SK-N-SH (cell line): ENCODE measurements around the gene PKP4. TPM values are rescaled to one million over a fixed set of nuclear protein-coding genes. Genes with fewer than 3 reads are reported as not detected.

ENCODE experiments used
- CTCF ChIA-PET: fragments of 300-600, 350-600 bp; formaldehyde crosslinking; extraction: SDS; loops from one replicate; lab custom pipeline; 2021; lab: Yijun Ruan, JAX
- POLR2A ChIA-PET: fragments of 350-600 bp; sonication (Branson Sonifier 250); formaldehyde crosslinking; extraction: SDS; loops from one replicate; lab custom pipeline; 2020; ENCODE audit warnings: antibody characterized with exemption, inconsistent platforms; lab: Yijun Ruan, JAX
- DNase-seq: peaks from one replicate; pipeline ENCODE4 v3.0.0; 2012
- H2AFZ ChIP-seq: fragments of 200-600 bp; sonication (generic); 2 replicates; pipeline ENCODE4 v1.8.1; 2016; ENCODE audit warnings: antibody characterized with exemption, mild to moderate bottlenecking, low read depth
- H3F3A ChIP-seq: fragments of 200-600 bp; sonication (generic); replicated peaks from 2 replicates; pipeline ENCODE3; 2016; ENCODE audit warnings: antibody characterized with exemption, mild to moderate bottlenecking; ENCODE audit not compliant: insufficient read depth
- H3K27ac ChIP-seq, 2 experiments: fragments of 200-500 bp in 1 of 2; fragments of 200-600 bp in 1 of 2; sonication (Bioruptor generic) in 1 of 2; sonication (generic), shearing (Covaris generic) in 1 of 2; 2 replicates each; pipeline versions ENCODE4 v1.5.1 to v1.6.1; 2014 to 2016; ENCODE audit warnings: low read depth in 2 of 2, inconsistent platforms in 1 of 2, low read length in 1 of 2, mild to moderate bottlenecking in 1 of 2, mixed read lengths in 1 of 2
- H3K27me3 ChIP-seq: fragments of 200-600 bp; sonication (generic), shearing (Covaris generic); 2 replicates; pipeline ENCODE4 v1.6.1; 2016; ENCODE audit warnings: mixed run types; ENCODE audit not compliant: insufficient read depth
- H3K36me3 ChIP-seq, 2 experiments: fragments of 200-500 bp in 1 of 2; fragments of 200-600 bp in 1 of 2; sonication (Bioruptor generic) in 1 of 2; sonication (generic) in 1 of 2; replicated peaks in 1 of 2; 2 replicates each; pipeline versions ENCODE3 to v1.5.1; 2014 to 2016; ENCODE audit warnings: low read length in 1 of 2, mild to moderate bottlenecking in 1 of 2; ENCODE audit not compliant: insufficient read depth in 2 of 2, control insufficient read depth in 1 of 2
- H3K4me1 ChIP-seq, 2 experiments: fragments of 200-500 bp in 1 of 2; fragments of 200-600 bp in 1 of 2; sonication (Bioruptor generic) in 1 of 2; sonication (generic), shearing (Covaris generic) in 1 of 2; 2 replicates each; pipeline versions ENCODE4 v1.5.1 to v1.6.1; 2014 to 2016; ENCODE audit warnings: low read depth in 1 of 2, low read length in 1 of 2, mixed run types in 1 of 2; ENCODE audit not compliant: insufficient read depth in 2 of 2, control insufficient read depth in 1 of 2
- H3K4me2 ChIP-seq: fragments of 200-600 bp; sonication (generic), shearing (Covaris generic); 2 replicates; pipeline ENCODE4 v1.6.1; 2017; ENCODE audit warnings: mixed run types
- H3K4me3 ChIP-seq, 2 experiments: fragments of 200-500 bp in 1 of 2; fragments of 200-600 bp in 1 of 2; sonication (Bioruptor generic) in 1 of 2; sonication (generic), shearing (Covaris generic) in 1 of 2; 2 replicates each; pipeline versions ENCODE4 v1.5.1 to v1.8.1; 2014 to 2016; ENCODE audit warnings: low read depth in 2 of 2, inconsistent platforms in 1 of 2, low read length in 1 of 2, mild to moderate bottlenecking in 1 of 2, mixed read lengths in 1 of 2, moderate library complexity in 1 of 2
- H3K79me2 ChIP-seq: fragments of 200-600 bp; sonication (generic); 2 replicates; pipeline ENCODE4 v1.8.1; 2017; ENCODE audit warnings: mild to moderate bottlenecking; ENCODE audit not compliant: insufficient read depth
- H3K9ac ChIP-seq: fragments of 200-600 bp; sonication (generic); 2 replicates; pipeline ENCODE4 v1.6.1; 2017; ENCODE audit warnings: mixed run types
- H3K9me2 ChIP-seq: fragments of 200-600 bp; sonication (generic); 2 replicates; pipeline ENCODE4 v1.6.1; 2017; ENCODE audit warnings: mixed run types
- H3K9me3 ChIP-seq: fragments of 200-600 bp; sonication (generic); 2 replicates; pipeline ENCODE4 v1.6.1; 2017; ENCODE audit warnings: mixed run types, mild to moderate bottlenecking, moderate library complexity
- H4K20me1 ChIP-seq: fragments of 200-600 bp; sonication (generic); 2 replicates; pipeline ENCODE4 v1.6.1; 2017; ENCODE audit warnings: mild to moderate bottlenecking, mixed run types; ENCODE audit not compliant: insufficient read depth
- CTCF ChIP-seq: fragments of 200-600 bp; sonication (generic); IDR thresholded peaks from 2 replicates; pipeline ENCODE4 v1.6.1; 2017; ENCODE audit warnings: antibody characterized with exemption, mild to moderate bottlenecking, moderate library complexity
- EP300 ChIP-seq, 2 experiments: IDR thresholded peaks; 2 replicates each; pipeline versions ENCODE4 v1.4.0 to v1.6.1; 2012; ENCODE audit warnings: borderline replicate concordance in 1 of 2, low read depth in 1 of 2, low read length in 1 of 2
- EZH2phosphoT487 ChIP-seq: fragments of 200-600 bp; sonication (generic); IDR thresholded peaks from 2 replicates; pipeline ENCODE4 v1.6.1; 2017; ENCODE audit warnings: low read depth, mixed run types, mild to moderate bottlenecking, antibody characterized with exemption, moderate library complexity, borderline replicate concordance
- GABPA ChIP-seq: IDR thresholded peaks from 2 replicates; pipeline ENCODE4 v1.4.0; 2012; ENCODE audit warnings: low read depth, mild to moderate bottlenecking
- GATA2 ChIP-seq: sonication (generic); formaldehyde crosslinking; IDR thresholded peaks from 2 replicates; pipeline ENCODE4 v1.5.0; 2020; ENCODE audit warnings: mild to moderate bottlenecking, missing genetic modification reagents
- JUND ChIP-seq: IDR thresholded peaks from 2 replicates; pipeline ENCODE4 v1.4.0; 2012
- MXI1 ChIP-seq: IDR thresholded peaks from 2 replicates; pipeline ENCODE4 v1.6.1; 2012; ENCODE audit warnings: mild to moderate bottlenecking, low read depth, low read length, improper control_type of control experiment
- POLR2AphosphoS5 ChIP-seq: IDR thresholded peaks from 2 replicates; pipeline ENCODE4 v1.6.1; 2012; ENCODE audit warnings: low read depth, low read length
- RCOR1 ChIP-seq: fragments of 150-350 bp; IDR thresholded peaks from 2 replicates; pipeline ENCODE4 v1.6.1; 2017; ENCODE audit warnings: antibody characterized with exemption, low read length
- RFX5 ChIP-seq: IDR thresholded peaks from 2 replicates; pipeline ENCODE4 v1.6.1; 2012; ENCODE audit warnings: mild to moderate bottlenecking, improper control_type of control experiment, low read length
- SIN3A ChIP-seq: IDR thresholded peaks from 2 replicates; pipeline ENCODE4 v1.6.1; 2012; ENCODE audit warnings: low read depth, mild to moderate bottlenecking, low read length, moderate library complexity, borderline replicate concordance
- SMC3 ChIP-seq: IDR thresholded peaks from 2 replicates; pipeline ENCODE4 v1.6.1; 2012; ENCODE audit warnings: low read depth, low read length, improper control_type of control experiment
- WGBS: methylation state at CpG from one replicate; pipeline ENCODE4 v1.1.6; 2017; ENCODE audit warnings: low lambda C conversion rate; 5-methylcytosine and 5-hydroxymethylcytosine counted together
- polyA plus RNA-seq, 3 experiments: library from polyadenylated mRNA; depleted of rRNA; stranded (reverse); fragments of >200 nt; gene quantifications; 2 replicates each; pipeline ENCODE4 v1.2.3, GENCODE V29; 2012
- TF ChIP-seq, protein P1 (sequence below): fragments of 150-350 bp; IDR thresholded peaks from 2 replicates; pipeline ENCODE4 v1.6.1; 2016; ENCODE audit warnings: mild to moderate bottlenecking, low read depth, low read length
- TF ChIP-seq, protein P2 (sequence below): fragments of 150-350 bp; IDR thresholded peaks from 2 replicates; pipeline ENCODE4 v1.6.1; 2017; ENCODE audit warnings: antibody characterized with exemption, low read length, low read depth, borderline replicate concordance

Gene PKP4
- polyA plus RNA-seq, 1 of the 3 experiments (the other 2 are of a cell fraction): 10.9 TPM

DNA sequence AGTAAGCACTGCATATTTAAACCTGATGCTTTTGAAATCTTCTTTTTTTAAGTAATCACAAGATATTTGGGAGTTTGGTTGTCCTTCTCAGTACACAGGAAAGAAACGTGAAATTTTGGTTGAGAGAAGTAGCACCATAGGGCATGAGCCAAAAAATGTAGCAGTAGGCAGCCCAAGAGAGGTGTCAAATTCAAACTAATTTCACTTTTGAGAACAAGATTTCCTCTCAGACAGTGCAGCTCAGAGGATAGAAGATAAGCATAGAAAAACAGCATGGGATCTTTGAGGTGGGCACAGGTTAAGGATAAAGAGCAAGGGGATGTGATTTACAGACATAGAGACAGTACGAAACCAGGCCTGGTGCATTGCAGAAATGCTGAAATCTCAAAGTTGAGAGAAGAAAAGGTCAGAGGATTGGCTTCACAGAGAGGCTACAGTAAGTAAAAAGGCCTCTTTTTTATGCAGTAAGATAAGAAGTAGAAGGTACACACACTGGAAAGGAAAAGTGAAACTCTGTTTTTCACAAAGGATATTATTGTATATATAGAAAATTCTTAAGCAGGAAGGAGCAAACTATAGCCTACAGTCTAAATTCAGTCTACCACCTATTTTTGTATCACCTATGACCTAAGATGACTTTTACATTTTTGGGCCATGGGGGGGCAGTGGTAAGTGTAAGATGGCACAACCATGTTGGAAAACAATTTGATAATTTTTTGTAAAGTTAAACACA lies 89.8 kb downstream of the PKP4 start:
- no peaks in the 10 kb centered on the region for H3K79me2 ChIP-seq
- WGBS: 94% methylated on average over 2 of the region's 2 CpGs
- H3K4me1 ChIP-seq: no peaks in the 10 kb centered on the region
- no peak overlapping the region for H3K27ac ChIP-seq
- DNase-seq: no peak
- H3K9me3 ChIP-seq: no peaks in the 10 kb centered on the region
- H3K9me2 ChIP-seq: no peaks in the 10 kb centered on the region
- CTCF ChIA-PET: no interaction called here
- no peak overlapping the region for H3K9ac ChIP-seq
- no peaks in the 10 kb centered on the region for H3K36me3 ChIP-seq
- TF ChIP-seq MXI1: no peak
- TF ChIP-seq CTCF: peak; percentile 18; the same call in 1 of the 2 replicates
- TF ChIP-seq, all 33 proteins: peak for 1
- Histone ChIP-seq H3F3A (no peaks in the 10 kb centered on the region), H3K4me2 (no peak overlapping the region), H4K20me1 (no peaks in the 10 kb centered on the region), H3K4me3 (no peak overlapping the region), H3K27me3 (no peaks in the 10 kb centered on the region), H2AFZ (no peak overlapping the region)
- POLR2A ChIA-PET: no interaction called here

GRCh38 chr2:158553257-158553656 lies 96.5 kb downstream of the PKP4 start:
- Histone ChIP-seq H3K9me3 (no peaks in the 10 kb centered on the region), H3K9me2 (no peaks in the 10 kb centered on the region), H3K4me2 (no peak overlapping the region), H3K27ac (no peak overlapping the region), H3F3A (no peaks in the 10 kb centered on the region), H3K4me1 (no peaks in the 10 kb centered on the region), H2AFZ (no peak overlapping the region), H4K20me1 (no peaks in the 10 kb centered on the region), H3K27me3 (no peaks in the 10 kb centered on the region), H3K9ac (no peak overlapping the region), H3K79me2 (no peaks in the 10 kb centered on the region), H3K4me3 (no peak overlapping the region)
- CTCF ChIA-PET: no interaction called here
- TF ChIP-seq JUND: no peak
- TF ChIP-seq, protein P1, sequence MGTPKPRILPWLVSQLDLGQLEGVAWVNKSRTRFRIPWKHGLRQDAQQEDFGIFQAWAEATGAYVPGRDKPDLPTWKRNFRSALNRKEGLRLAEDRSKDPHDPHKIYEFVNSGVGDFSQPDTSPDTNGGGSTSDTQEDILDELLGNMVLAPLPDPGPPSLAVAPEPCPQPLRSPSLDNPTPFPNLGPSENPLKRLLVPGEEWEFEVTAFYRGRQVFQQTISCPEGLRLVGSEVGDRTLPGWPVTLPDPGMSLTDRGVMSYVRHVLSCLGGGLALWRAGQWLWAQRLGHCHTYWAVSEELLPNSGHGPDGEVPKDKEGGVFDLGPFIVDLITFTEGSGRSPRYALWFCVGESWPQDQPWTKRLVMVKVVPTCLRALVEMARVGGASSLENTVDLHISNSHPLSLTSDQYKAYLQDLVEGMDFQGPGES: no peak
- no peak for TF ChIP-seq EP300 (IDR thresholded peaks at IDR 0.05; ENCODE audit: borderline replicate concordance in 1 of 2, low read depth in 1 of 2, low read length in 1 of 2)
- TF ChIP-seq GABPA: no peak
- TF ChIP-seq, all 33 proteins: peak for 0
- POLR2A ChIA-PET: no interaction called here
- peaks cover 0 to 4% of the 10 kb centered on the region in 2 experiments for H3K36me3 ChIP-seq
- no peak for DNase-seq
- 96% methylated on average over 3 of the region's 3 CpGs for WGBS

GRCh38 chr2:158554996-158555395 lies 98.2 kb downstream of the PKP4 start:
- Histone ChIP-seq H4K20me1 (no peaks in the 10 kb centered on the region), H2AFZ (no peak overlapping the region), H3K27me3 (no peaks in the 10 kb centered on the region), H3K4me3 (no peak overlapping the region), H3K27ac (no peak overlapping the region), H3K36me3 (peaks cover 0 to 4% of the 10 kb centered on the region in 2 experiments), H3K9me3 (no peaks in the 10 kb centered on the region), H3K9me2 (no peaks in the 10 kb centered on the region), H3K9ac (no peak overlapping the region), H3K4me1 (no peaks in the 10 kb centered on the region), H3K4me2 (no peak overlapping the region), H3K79me2 (no peaks in the 10 kb centered on the region), H3F3A (no peaks in the 10 kb centered on the region)
- 100% methylated on average over 1 of the region's 1 CpG for WGBS
- DNase-seq: no peak
- POLR2A ChIA-PET: no interaction called here
- CTCF ChIA-PET: interaction anchor here (1.0 to 1.3 kb wide), 2 partner anchors 33 to 96 kb away, joined by 3 read pairs; no protein-coding TSS in a partner anchor
- TF ChIP-seq MXI1 (no peak), JUND (no peak), POLR2AphosphoS5 (no peak), RFX5 (no peak), GATA2 (CRISPR knock-in tag) (no peak), RCOR1 (no peak), SMC3 (no peak), GABPA (no peak), SIN3A (no peak), EZH2phosphoT487 (no peak), EP300 (IDR thresholded peaks at IDR 0.05; ENCODE audit: borderline replicate concordance in 1 of 2, low read depth in 1 of 2, low read length in 1 of 2) (no peak)
- TF ChIP-seq, protein P2, sequence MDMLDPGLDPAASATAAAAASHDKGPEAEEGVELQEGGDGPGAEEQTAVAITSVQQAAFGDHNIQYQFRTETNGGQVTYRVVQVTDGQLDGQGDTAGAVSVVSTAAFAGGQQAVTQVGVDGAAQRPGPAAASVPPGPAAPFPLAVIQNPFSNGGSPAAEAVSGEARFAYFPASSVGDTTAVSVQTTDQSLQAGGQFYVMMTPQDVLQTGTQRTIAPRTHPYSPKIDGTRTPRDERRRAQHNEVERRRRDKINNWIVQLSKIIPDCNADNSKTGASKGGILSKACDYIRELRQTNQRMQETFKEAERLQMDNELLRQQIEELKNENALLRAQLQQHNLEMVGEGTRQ: no peak
- TF ChIP-seq, protein P1: no peak
